ENCODE measurements around the gene IL17B. TPM values are rescaled to one million over a fixed set of nuclear protein-coding genes. Genes with fewer than 3 reads are reported as not detected.

The IL17B gene
- total RNA-seq, 1 experiment from 2014 or later = not detected

DNA sequence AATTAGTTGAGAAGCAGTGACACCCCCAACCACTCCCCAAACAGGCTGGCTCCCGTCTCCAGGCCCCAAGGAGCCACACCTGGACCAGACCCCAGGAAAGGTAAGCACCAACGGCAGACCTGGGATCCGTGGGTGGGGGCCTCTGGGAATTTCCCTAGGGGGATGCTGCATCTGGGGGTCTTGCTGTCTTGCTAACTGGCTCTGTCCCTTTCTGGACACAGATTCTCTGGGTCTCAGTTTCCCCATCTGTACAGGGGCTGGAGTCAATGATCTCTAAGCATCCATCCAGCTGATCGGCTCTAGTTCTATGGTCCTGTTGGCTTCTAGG is 27.9 kb upstream of the IL17B start:
- Mint-ChIP-seq H3K27ac (ENCODE audit: unreplicated experiment) (no peak overlapping the region), H3K9me3 (ENCODE audit: unreplicated experiment) (no peaks in the 10 kb centered on the region), H3K4me3 (ENCODE audit: unreplicated experiment) (no peak overlapping the region), H3K36me3 (ENCODE audit: insufficient read depth, unreplicated experiment) (no peaks in the 10 kb centered on the region), H3K27me3 (ENCODE audit: insufficient read depth, unreplicated experiment) (no peaks in the 10 kb centered on the region), H3K4me1 (ENCODE audit: low read depth, unreplicated experiment) (no peaks in the 10 kb centered on the region)
- Histone ChIP-seq H3K9me3 (no peaks in the 10 kb centered on the region), H3K4me3 (ENCODE audit: low read depth, low read length) (no peak overlapping the region), H3K27me3 (replicated peaks; ENCODE audit: control insufficient read depth, insufficient read depth, low read length) (no peaks in the 10 kb centered on the region), H3K4me1 (no peaks in the 10 kb centered on the region), H3K36me3 (ENCODE audit: control insufficient read depth, insufficient read depth, low read length) (no peaks in the 10 kb centered on the region)
- intact Hi-C loops (cut with micrococcal nuclease; ENCODE audit: unreplicated experiment) = no loop called here
- TF ChIP-seq CTCF (IDR thresholded peaks at IDR 0.05; ENCODE audit: insufficient read depth in 1 of 2, low read depth in 1 of 2, low read length in 1 of 2, severe bottlenecking in 1 of 2, unreplicated experiment in 1 of 2) = no peak
- no peak for DNase-seq
- no TSS peak for BruUV-seq (replicated peaks)
- ChIA-PET CTCF (no interaction called here), POLR2A (no interaction called here)

GRCh38 chr5:149406203-149406978 is 27.3 kb upstream of the IL17B start:
- no peak for TF ChIP-seq CTCF (IDR thresholded peaks at IDR 0.05; ENCODE audit: insufficient read depth in 1 of 2, low read depth in 1 of 2, low read length in 1 of 2, severe bottlenecking in 1 of 2, unreplicated experiment in 1 of 2)
- no peak for DNase-seq
- ChIA-PET POLR2A (no interaction called here), CTCF (interaction anchor here (0.5 kb wide), 1 partner anchor 115 kb away, joined by 4 read pairs; no protein-coding TSS in a partner anchor)
- Mint-ChIP-seq H3K36me3 (ENCODE audit: insufficient read depth, unreplicated experiment) (no peaks in the 10 kb centered on the region), H3K4me3 (ENCODE audit: unreplicated experiment) (no peak overlapping the region), H3K4me1 (ENCODE audit: low read depth, unreplicated experiment) (no peaks in the 10 kb centered on the region), H3K27ac (ENCODE audit: unreplicated experiment) (no peak overlapping the region), H3K9me3 (ENCODE audit: unreplicated experiment) (no peaks in the 10 kb centered on the region), H3K27me3 (ENCODE audit: insufficient read depth, unreplicated experiment) (no peaks in the 10 kb centered on the region)
- intact Hi-C loops (cut with micrococcal nuclease; ENCODE audit: unreplicated experiment) = no loop called here
- Histone ChIP-seq H3K9me3 (no peaks in the 10 kb centered on the region), H3K4me3 (ENCODE audit: low read depth, low read length) (no peak overlapping the region), H3K27me3 (replicated peaks; ENCODE audit: control insufficient read depth, insufficient read depth, low read length) (no peaks in the 10 kb centered on the region), H3K4me1 (no peaks in the 10 kb centered on the region), H3K36me3 (ENCODE audit: control insufficient read depth, insufficient read depth, low read length) (no peaks in the 10 kb centered on the region)
- BruUV-seq (replicated peaks) = no TSS peak

DNA sequence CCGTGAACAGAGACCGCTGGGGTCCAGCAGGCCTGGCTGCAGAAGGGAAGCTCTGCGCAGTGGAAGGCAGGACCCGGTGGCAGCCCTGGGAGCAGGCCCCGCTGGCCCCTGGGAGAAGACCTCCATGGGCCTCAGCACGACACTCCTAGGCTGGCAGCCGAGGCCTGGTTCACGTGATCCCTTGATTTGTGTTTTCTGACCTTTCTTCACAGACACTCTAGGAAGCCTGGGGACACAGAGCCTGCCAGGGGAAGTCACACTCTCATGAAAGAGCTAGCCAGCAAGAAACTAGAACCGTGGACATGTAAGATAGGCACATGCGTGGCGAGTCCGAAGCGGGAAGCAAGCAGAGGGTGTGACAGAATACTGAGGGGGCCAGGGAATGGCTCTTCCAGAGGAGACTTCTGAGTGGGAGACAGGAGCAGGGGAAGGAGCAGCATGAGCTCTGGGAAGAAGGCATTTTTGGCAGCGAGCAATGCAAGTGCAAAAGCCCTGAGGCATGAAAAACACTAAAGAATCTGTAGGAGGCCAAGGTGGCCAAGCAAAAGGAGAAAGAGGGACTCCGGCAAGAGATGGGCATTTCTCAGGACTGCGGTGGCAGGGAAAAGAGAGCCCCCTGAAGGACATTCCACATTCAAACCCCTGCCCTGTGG is 26.6 kb upstream of the IL17B start:
- no peaks in the 10 kb centered on the region for H3K9me3 ChIP-seq
- H3K4me3 ChIP-seq (ENCODE audit: low read depth, low read length) = no peak overlapping the region
- H3K27me3 ChIP-seq (replicated peaks; ENCODE audit: control insufficient read depth, insufficient read depth, low read length) = no peaks in the 10 kb centered on the region
- TF ChIP-seq CTCF (IDR thresholded peaks at IDR 0.05; ENCODE audit: insufficient read depth in 1 of 2, low read depth in 1 of 2, low read length in 1 of 2, severe bottlenecking in 1 of 2, unreplicated experiment in 1 of 2) = no peak
- ChIA-PET POLR2A (no interaction called here), CTCF (no interaction called here)
- no peaks in the 10 kb centered on the region for H3K36me3 ChIP-seq (ENCODE audit: control insufficient read depth, insufficient read depth, low read length)
- Mint-ChIP-seq H3K4me1 (ENCODE audit: low read depth, unreplicated experiment) (peaks cover under 1% of the 10 kb centered on the region), H3K9me3 (ENCODE audit: unreplicated experiment) (no peaks in the 10 kb centered on the region), H3K27ac (ENCODE audit: unreplicated experiment) (no peak overlapping the region), H3K27me3 (ENCODE audit: insufficient read depth, unreplicated experiment) (no peaks in the 10 kb centered on the region), H3K36me3 (ENCODE audit: insufficient read depth, unreplicated experiment) (no peaks in the 10 kb centered on the region), H3K4me3 (ENCODE audit: unreplicated experiment) (no peak overlapping the region)
- intact Hi-C loops (cut with micrococcal nuclease; ENCODE audit: unreplicated experiment) = no loop called here
- H3K4me1 ChIP-seq = peaks cover under 1% of the 10 kb centered on the region; the same call in 1 of the 2 replicates
- no peak for DNase-seq
- no TSS peak for BruUV-seq (replicated peaks)
